Measurements from ENCODE around the gene MREG.
"Not testable (repeated sequence)": the region's sequence is repeated elsewhere in the genome, so short reads cannot be mapped to it uniquely, and the experiment has no call there.

MREG gene

GRCh38 chr2:216018709-216019108, 5.4 kb upstream of the MREG start:
- no peak for DNase-seq

- no peak for DNase-seq
Observed at GRCh38 chr2:216017365-216017764, 4.0 kb upstream of the MREG start.

GRCh38 chr2:216016581-216016980, 3.2 kb upstream of the MREG start:
- no peak for DNase-seq

GRCh38 chr2:216015722-216016464, 2.5 kb upstream of the MREG start:
- no peak for DNase-seq

GRCh38 chr2:216014986-216015385, 1.6 kb upstream of the MREG start:
- DNase-seq = no peak

GRCh38 chr2:216014006-216014405, 655 bp upstream of the MREG start:
- DNase-seq = no peak

- no peak for DNase-seq
Observed at GRCh38 chr2:216012830-216013079, 596 bp downstream of the MREG start.

GRCh38 chr2:216012133-216012829, 1.1 kb downstream of the MREG start:
- DNase-seq = no peak

- not testable (repeated sequence) for DNase-seq
Observed at GRCh38 chr2:216009215-216009614, 4.1 kb downstream of the MREG start.

- no peak for DNase-seq
Observed at GRCh38 chr2:216008387-216008786, 5.0 kb downstream of the MREG start.

GRCh38 chr2:216006164-216006663, 7.1 kb downstream of the MREG start:
- no peak for DNase-seq

GRCh38 chr2:216004697-216005283, 8.6 kb downstream of the MREG start:
- no peak for DNase-seq

GRCh38 chr2:216003876-216004696, 9.3 kb downstream of the MREG start:
- DNase-seq = no peak

- no peak for DNase-seq
Observed at GRCh38 chr2:216002693-216003092, 10.7 kb downstream of the MREG start.

GRCh38 chr2:216002101-216002678, 11.2 kb downstream of the MREG start:
- DNase-seq = no peak

GRCh38 chr2:216001216-216002100, 11.9 kb downstream of the MREG start:
- DNase-seq = no peak

- DNase-seq = peak; percentile 26 to 27
Observed at GRCh38 chr2:215998636-215999035, 14.7 kb downstream of the MREG start.

GRCh38 chr2:215997219-215997618, 16.1 kb downstream of the MREG start:
- no peak for DNase-seq

- DNase-seq = no peak
Observed at GRCh38 chr2:215994911-215995310, 18.4 kb downstream of the MREG start.

- DNase-seq = not testable (repeated sequence)
Observed at GRCh38 chr2:215988556-215989207, 24.7 kb downstream of the MREG start.

- DNase-seq = no peak
Observed at GRCh38 chr2:215985257-215985656, 28.1 kb downstream of the MREG start.

Measured in hippocampal formation (tissue), 2 donors.